Body of pancreas (tissue), 4 donors: ENCODE results near the gene CASTOR1. TPM values are rescaled to one million over a fixed set of nuclear protein-coding genes. Genes with fewer than 3 reads are reported as not detected.

Source experiments
- ATAC-seq: fragments of 150-250 bp; one replicate; pipeline ENCODE4 v1.9.1; 2016
- DNase-seq, 4 donors: peaks; one replicate each; pipeline ENCODE4 v3.0.0-alpha.2; 2019
- H3K27ac ChIP-seq, 4 donors: fragments of 200-600 bp; sonication (generic); 1 replicate in 3 of 4; 2 replicates in 1 of 4; pipeline versions ENCODE4 v1.5.1 to v1.6.1; 2016 to 2019; ENCODE audit warnings: mild to moderate bottlenecking in 1 of 4, mixed read lengths in 1 of 4, moderate library complexity in 1 of 4
- H3K27me3 ChIP-seq, 2 donors: fragments of 200-600 bp; sonication (generic); one replicate each; pipeline ENCODE4 v1.6.0; 2016; ENCODE audit warnings: mild to moderate bottlenecking in 1 of 2
- H3K36me3 ChIP-seq, 2 donors: fragments of 200-600 bp; sonication (generic); replicated peaks in 1 of 2; 2 replicates each; pipeline ENCODE4 v1.5.1; 2016; ENCODE audit warnings: low read depth in 2 of 2; ENCODE audit not compliant: insufficient read depth in 1 of 2
- H3K4me1 ChIP-seq: fragments of 200-600 bp; sonication (generic); one replicate; pipeline ENCODE4 v1.6.0; 2016
- H3K4me3 ChIP-seq, 2 donors: fragments of 200-600 bp; sonication (generic); 1 replicate in 1 of 2; 2 replicates in 1 of 2; pipeline ENCODE4 v1.5.1; 2016 to 2019
- H3K9me3 ChIP-seq, 3 donors: fragments of 200-600 bp; sonication (generic); 1 replicate in 2 of 3; 2 replicates in 1 of 3; pipeline ENCODE4 v1.5.1; 2016
- POLR2A ChIP-seq, 3 donors: fragments of 450-650 bp; IDR thresholded peaks; one replicate each; pipeline ENCODE4 v1.6.1; 2016; ENCODE audit warnings: antibody characterized with exemption in 3 of 3, mild to moderate bottlenecking in 2 of 3
- WGBS, 2 donors: methylation state at CpG; one replicate each; pipeline ENCODE4 v1.1.5; 2017; 5-methylcytosine and 5-hydroxymethylcytosine counted together
- intact Hi-C: fragments of 100-400 bp; cut with DNase I; formaldehyde crosslinking; loops from one replicate; pipeline ENCODE4 v1.15.1; 2023
- total RNA-seq, 2 donors: library from RNA; depleted of rRNA; stranded (reverse); fragments of >200 nt; gene quantifications; one replicate each; pipeline ENCODE4 v1.1.0, GENCODE V29; 2016
- TF ChIP-seq, protein P1 (sequence below), 7 experiments: fragments of 450-650 bp in 4 of 7; fragments of 200-600 bp in 3 of 7; sonication (generic) in 3 of 7; IDR thresholded peaks; one replicate each; pipeline ENCODE4 v1.5.1; 2016 to 2019; ENCODE audit warnings: antibody characterized with exemption in 7 of 7

The CASTOR1 gene
- total RNA-seq, 2 donors from 2014 or later, result 4.2 to 21.4 TPM

DNA sequence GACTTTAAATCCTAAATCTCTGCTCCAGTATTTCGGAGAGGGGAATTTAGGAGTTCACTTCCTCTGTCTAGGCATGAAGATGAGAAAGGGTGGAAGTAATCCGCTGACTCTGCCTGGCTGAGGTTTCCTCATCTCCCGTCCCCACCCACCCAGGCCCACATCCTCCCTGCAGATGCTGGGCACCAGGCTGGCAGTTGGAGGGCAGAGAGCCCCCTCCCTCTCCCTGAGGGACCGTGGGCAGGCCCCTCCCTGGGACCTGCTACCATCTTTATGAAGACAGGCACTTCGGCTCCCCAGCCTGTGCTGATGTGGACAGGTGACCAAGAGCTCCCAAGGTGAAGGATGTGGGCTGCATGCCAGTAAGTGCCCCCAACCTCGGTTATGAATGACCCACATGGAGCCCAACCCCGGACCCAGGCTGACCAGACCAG lies 6.7 kb downstream of the CASTOR1 start:
- Histone ChIP-seq H3K27ac (no peak overlapping the region), H3K4me1 (no peaks in the 10 kb centered on the region), H3K4me3 (no peak overlapping the region), H3K27me3 (no peaks in the 10 kb centered on the region), H3K36me3 (no peaks in the 10 kb centered on the region), H3K9me3 (no peaks in the 10 kb centered on the region)
- intact Hi-C loops, result no loop called here
- ATAC-seq, result no peak
- 66 to 73% methylated on average over 4 to 7 of the region's 7 CpGs for WGBS, 2 donors
- TF ChIP-seq POLR2A (IDR thresholded peaks at IDR 0.05), result no peak
- TF ChIP-seq, protein P1, sequence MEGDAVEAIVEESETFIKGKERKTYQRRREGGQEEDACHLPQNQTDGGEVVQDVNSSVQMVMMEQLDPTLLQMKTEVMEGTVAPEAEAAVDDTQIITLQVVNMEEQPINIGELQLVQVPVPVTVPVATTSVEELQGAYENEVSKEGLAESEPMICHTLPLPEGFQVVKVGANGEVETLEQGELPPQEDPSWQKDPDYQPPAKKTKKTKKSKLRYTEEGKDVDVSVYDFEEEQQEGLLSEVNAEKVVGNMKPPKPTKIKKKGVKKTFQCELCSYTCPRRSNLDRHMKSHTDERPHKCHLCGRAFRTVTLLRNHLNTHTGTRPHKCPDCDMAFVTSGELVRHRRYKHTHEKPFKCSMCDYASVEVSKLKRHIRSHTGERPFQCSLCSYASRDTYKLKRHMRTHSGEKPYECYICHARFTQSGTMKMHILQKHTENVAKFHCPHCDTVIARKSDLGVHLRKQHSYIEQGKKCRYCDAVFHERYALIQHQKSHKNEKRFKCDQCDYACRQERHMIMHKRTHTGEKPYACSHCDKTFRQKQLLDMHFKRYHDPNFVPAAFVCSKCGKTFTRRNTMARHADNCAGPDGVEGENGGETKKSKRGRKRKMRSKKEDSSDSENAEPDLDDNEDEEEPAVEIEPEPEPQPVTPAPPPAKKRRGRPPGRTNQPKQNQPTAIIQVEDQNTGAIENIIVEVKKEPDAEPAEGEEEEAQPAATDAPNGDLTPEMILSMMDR (IDR thresholded peaks at IDR 0.05), result no peak
- DNase-seq, result no peak

DNA sequence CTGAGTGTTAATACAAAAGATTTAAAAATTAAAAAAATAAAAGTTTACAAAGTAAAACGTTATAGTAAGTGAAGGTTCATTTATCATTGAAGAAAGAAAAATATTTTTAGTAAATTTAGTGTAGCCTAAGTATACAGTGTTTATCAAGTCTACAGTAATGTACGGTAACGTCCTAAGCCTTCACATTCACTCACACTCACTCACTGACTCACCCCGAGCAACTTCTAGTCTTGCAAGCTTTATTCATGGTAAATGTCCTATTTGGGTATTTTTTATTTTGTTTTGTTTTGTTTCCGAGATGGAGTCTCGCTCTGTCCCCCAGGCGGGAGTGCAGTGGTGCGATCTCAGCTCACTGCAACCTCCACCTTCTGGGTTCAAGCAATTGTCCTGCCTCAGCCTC lies 8.8 kb downstream of the CASTOR1 start:
- intact Hi-C loops, result no loop called here
- Histone ChIP-seq H3K4me1 (no peaks in the 10 kb centered on the region), H3K27me3 (no peaks in the 10 kb centered on the region), H3K4me3 (no peak overlapping the region), H3K36me3 (no peaks in the 10 kb centered on the region), H3K9me3 (no peaks in the 10 kb centered on the region), H3K27ac (no peak overlapping the region)
- ATAC-seq, result no peak
- no peak for DNase-seq
- WGBS, 2 donors, result 71 to 74% methylated on average over 8 of the region's 8 CpGs
- TF ChIP-seq POLR2A (IDR thresholded peaks at IDR 0.05), result no peak
- TF ChIP-seq, protein P1 (IDR thresholded peaks at IDR 0.05), result no peak

DNA sequence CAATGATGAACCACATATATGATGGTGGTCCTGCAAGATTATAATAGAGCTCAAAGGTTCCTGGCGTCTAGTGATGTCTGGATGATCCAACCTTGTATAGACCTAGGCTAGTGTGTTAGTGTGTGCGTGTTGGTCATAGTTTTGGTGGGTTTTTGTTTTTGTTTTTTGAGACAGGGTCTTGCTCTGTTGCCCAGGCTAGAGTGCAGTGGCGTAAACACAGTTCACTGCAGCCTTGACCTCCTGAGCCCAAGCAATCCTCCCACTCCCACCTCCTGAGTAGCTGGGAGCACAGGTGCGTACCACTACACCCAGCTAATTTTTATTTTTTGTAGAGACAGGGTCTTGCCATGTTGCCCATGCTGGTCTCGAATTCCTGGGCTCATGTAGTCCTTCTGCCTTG lies 9.4 kb downstream of the CASTOR1 start:
- ATAC-seq, result no peak
- H3K36me3 ChIP-seq, result no peaks in the 10 kb centered on the region
- H3K27ac ChIP-seq, result no peak overlapping the region
- H3K4me1 ChIP-seq, result no peaks in the 10 kb centered on the region
- no peaks in the 10 kb centered on the region for H3K9me3 ChIP-seq
- DNase-seq, result no peak
- TF ChIP-seq, protein P1 (IDR thresholded peaks at IDR 0.05), result no peak
- no peak for TF ChIP-seq POLR2A (IDR thresholded peaks at IDR 0.05)
- H3K27me3 ChIP-seq, result no peaks in the 10 kb centered on the region
- WGBS, 2 donors, result 72 to 76% methylated on average over 5 of the region's 5 CpGs
- intact Hi-C loops, result no loop called here
- no peak overlapping the region for H3K4me3 ChIP-seq

DNA sequence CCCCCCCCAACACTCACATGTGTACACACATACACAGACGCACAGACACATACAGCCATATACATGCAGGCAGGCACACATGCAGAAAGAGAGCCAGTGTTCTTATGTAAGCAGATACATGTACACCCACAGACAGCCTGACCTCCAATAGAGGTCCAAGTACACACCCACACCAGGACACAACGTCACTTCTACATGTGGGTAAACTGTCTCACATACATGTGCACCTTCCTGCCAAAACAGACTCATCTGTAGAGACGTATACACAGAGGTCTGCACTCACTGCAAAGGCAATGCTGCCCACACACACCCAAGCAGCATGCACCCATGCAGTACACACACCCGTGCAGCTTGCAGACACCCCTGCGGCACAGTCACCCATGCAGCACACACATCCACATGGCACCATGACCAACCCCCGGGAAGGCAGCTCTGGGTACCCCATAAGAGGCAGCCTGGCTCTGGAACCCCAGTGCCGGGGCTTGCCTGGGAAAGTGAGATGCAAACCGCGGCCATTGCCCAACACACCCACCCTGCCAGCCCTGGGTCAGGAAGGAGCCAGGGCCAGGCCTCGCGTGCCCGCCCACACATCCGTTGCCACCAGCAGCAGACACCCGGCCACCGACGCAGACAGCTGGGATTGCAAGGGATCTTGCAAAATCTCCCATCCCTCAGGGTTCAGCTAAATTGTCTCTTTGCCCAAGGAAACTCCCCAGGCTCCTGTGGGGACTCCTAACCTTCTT lies 10.1 kb downstream of the CASTOR1 start:
- no peaks in the 10 kb centered on the region for H3K36me3 ChIP-seq
- H3K4me3 ChIP-seq, result no peak overlapping the region
- 53 to 58% methylated on average over 6 to 16 of the region's 16 CpGs for WGBS, 2 donors
- no peak overlapping the region for H3K27ac ChIP-seq
- TF ChIP-seq, protein P1 (IDR thresholded peaks at IDR 0.05), result no peak
- TF ChIP-seq POLR2A (IDR thresholded peaks at IDR 0.05), result no peak
- peak in 1 of 4 donors; percentile 72 for DNase-seq
- H3K27me3 ChIP-seq, result no peaks in the 10 kb centered on the region
- intact Hi-C loops, result no loop called here
- ATAC-seq, result no peak
- H3K9me3 ChIP-seq, result no peaks in the 10 kb centered on the region
- H3K4me1 ChIP-seq, result no peaks in the 10 kb centered on the region
